Stimulated activated effector memory CD8-positive, alpha-beta T cell treated with anti-CD3 and anti-CD28 coated beads, Interleukin-12 subunit alpha, Interleukin-12 subunit beta, amount 100 ng/mL, for 72 hours (primary cell): Measurements from ENCODE around the gene FAM170B.

ENCODE experiments used
- ATAC-seq: fragments of 150-1000 bp; cut with Tn5 transposase; 2 replicates; pipeline ENCODE4 v1.10.0; 2021
- DNase-seq, 2 donors: peaks; one replicate each; pipeline ENCODE4 v3.0.0; 2021 to 2022; ENCODE audit warnings: low spot score in 2 of 2
- H3K27ac Mint-ChIP-seq: one replicate; pipeline ENCODE4 v1.8.0; 2022; ENCODE audit warnings: mild to moderate bottlenecking, mixed read lengths
- H3K36me3 Mint-ChIP-seq: one replicate; pipeline ENCODE4 v1.8.0; 2022; ENCODE audit warnings: mild to moderate bottlenecking, mixed read lengths
- H3K4me1 Mint-ChIP-seq: one replicate; pipeline ENCODE4 v1.8.0; 2022; ENCODE audit warnings: mixed read lengths
- H3K4me3 Mint-ChIP-seq: one replicate; pipeline ENCODE4 v1.8.0; 2022; ENCODE audit warnings: mild to moderate bottlenecking, mixed read lengths
- H3K9me3 Mint-ChIP-seq: one replicate; pipeline ENCODE4 v1.8.0; 2022; ENCODE audit warnings: mixed read lengths

The FAM170B gene

GRCh38 chr10:49112098-49112497 is 21.7 kb downstream of the FAM170B start:
- no peak for ATAC-seq
- H3K4me3 Mint-ChIP-seq = no peak overlapping the region

GRCh38 chr10:49111320-49111698 is 22.5 kb downstream of the FAM170B start:
- ATAC-seq (no peak), DNase-seq (no peak)
- H3K36me3 Mint-ChIP-seq = no peaks in the 10 kb centered on the region
- H3K27ac Mint-ChIP-seq = no peak overlapping the region
- no peaks in the 10 kb centered on the region for H3K9me3 Mint-ChIP-seq
- no peaks in the 10 kb centered on the region for H3K4me1 Mint-ChIP-seq
- no peak overlapping the region for H3K4me3 Mint-ChIP-seq

More at GRCh38 chr10:49112098-49112497, 21.7 kb downstream of the FAM170B start:
- no peaks in the 10 kb centered on the region for H3K36me3 Mint-ChIP-seq
- no peak overlapping the region for H3K27ac Mint-ChIP-seq
- H3K4me1 Mint-ChIP-seq = no peaks in the 10 kb centered on the region
- H3K9me3 Mint-ChIP-seq = no peaks in the 10 kb centered on the region
- DNase-seq = peak in 1 of 2 donors; percentile 26

DNA sequence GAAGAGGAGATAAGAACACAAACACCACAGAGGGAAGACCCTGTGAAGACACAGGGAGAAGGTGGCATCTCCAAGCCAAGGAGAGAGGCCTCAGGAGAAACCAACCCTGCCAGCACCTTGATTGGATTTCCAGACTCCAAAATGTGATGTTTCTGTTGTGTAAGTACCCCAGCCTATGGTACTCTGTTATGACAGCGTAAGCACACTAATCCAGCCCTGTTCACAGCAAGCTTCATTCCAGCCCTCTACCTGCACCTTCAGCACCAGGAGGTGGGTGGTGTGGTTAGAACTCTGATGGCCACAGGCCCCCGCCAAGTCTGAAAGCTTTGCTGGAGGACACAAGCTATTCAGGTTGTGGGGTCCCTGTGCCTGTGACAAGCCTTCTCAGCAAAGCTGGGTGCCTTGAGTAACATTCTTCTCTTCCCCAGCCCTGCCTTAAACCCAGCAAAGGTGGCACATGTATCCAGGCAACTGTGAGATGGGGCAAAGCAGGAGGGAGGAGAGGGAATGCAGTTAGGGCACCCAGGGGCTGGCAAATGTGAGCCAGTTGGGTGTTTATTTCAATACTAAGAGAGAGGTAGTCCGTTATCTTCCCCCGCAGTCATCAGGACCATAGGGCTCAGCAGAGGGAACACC is 23.0 kb downstream of the FAM170B start:
- Mint-ChIP-seq H3K36me3 (no peaks in the 10 kb centered on the region), H3K9me3 (no peaks in the 10 kb centered on the region), H3K4me1 (no peaks in the 10 kb centered on the region), H3K27ac (no peak overlapping the region), H3K4me3 (no peak overlapping the region)
- DNase-seq (peak in 1 of 2 donors; percentile 38), ATAC-seq (no peak)

GRCh38 chr10:49109669-49110340 is 24.0 kb downstream of the FAM170B start:
- Mint-ChIP-seq H3K36me3 (no peaks in the 10 kb centered on the region), H3K4me1 (peaks cover 2% of the 10 kb centered on the region), H3K27ac (no peak overlapping the region), H3K9me3 (peaks cover 1% of the 10 kb centered on the region), H3K4me3 (no peak overlapping the region)
- peak in 1 of 2 donors; percentile 18 for DNase-seq
- ATAC-seq = no peak

DNA sequence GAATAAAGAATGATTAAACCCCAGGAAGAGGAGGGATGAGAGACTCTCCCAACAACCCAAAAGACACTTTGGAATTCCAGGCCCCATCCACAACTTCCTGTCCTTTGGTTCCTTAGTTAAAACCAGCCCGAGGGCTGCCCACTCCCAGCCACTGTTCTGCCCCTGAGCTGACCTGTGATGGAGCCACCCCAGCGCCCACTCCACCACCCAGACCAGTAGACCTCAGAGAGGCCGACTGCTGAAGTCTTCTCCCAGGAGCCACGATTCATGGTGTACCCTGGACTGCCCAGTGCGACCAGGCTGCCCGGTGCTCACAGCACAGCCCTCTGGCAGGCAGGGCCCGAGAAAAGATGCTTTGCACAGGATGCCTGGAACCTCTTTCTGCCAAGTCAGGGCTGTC is 25.2 kb downstream of the FAM170B start:
- ATAC-seq = no peak
- Mint-ChIP-seq H3K4me1 (peaks cover 8% of the 10 kb centered on the region), H3K9me3 (peaks cover 5% of the 10 kb centered on the region), H3K27ac (no peak overlapping the region), H3K4me3 (no peak overlapping the region), H3K36me3 (no peaks in the 10 kb centered on the region)
- DNase-seq = peak in 1 of 2 donors; percentile 34

DNA sequence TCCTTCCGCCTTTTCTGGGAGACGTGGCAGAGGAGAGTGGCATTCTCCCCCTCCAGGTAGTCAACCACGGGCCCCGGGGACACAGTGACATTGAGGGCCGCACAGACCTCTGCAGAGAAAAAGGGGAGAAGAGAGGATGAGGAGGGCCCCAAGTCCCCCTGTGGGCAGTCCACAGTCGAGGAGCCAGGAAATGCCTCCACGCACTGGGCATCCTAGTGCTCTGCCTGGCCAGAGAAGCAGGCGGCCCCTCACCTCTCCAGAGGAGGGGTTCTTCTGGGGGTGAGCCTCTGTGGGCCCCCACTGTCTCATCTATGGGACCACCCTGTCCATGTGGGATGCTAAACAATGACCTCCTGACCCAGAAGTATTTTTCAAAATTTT is 25.9 kb downstream of the FAM170B start:
- peaks cover 8% of the 10 kb centered on the region for H3K4me1 Mint-ChIP-seq
- peaks cover 5% of the 10 kb centered on the region for H3K9me3 Mint-ChIP-seq
- no peak overlapping the region for H3K4me3 Mint-ChIP-seq
- DNase-seq (peak in 1 of 2 donors; percentile 30), ATAC-seq (no peak)
- no peaks in the 10 kb centered on the region for H3K36me3 Mint-ChIP-seq
- H3K27ac Mint-ChIP-seq = no peak overlapping the region

- Mint-ChIP-seq H3K4me3 (no peak overlapping the region), H3K4me1 (peaks cover 8% of the 10 kb centered on the region), H3K27ac (no peak overlapping the region), H3K36me3 (no peaks in the 10 kb centered on the region), H3K9me3 (peaks cover 5% of the 10 kb centered on the region)
- no peak for ATAC-seq
- DNase-seq = peak in 1 of 2 donors; percentile 33
Measured at GRCh38 chr10:49107111-49107886, 26.5 kb downstream of the FAM170B start.

GRCh38 chr10:49106451-49106850 is 27.4 kb downstream of the FAM170B start:
- no peak for DNase-seq
- no peak overlapping the region for H3K4me3 Mint-ChIP-seq
- ATAC-seq = no peak
- peaks cover 8% of the 10 kb centered on the region for H3K4me1 Mint-ChIP-seq
- no peaks in the 10 kb centered on the region for H3K36me3 Mint-ChIP-seq
- H3K9me3 Mint-ChIP-seq = peaks cover 5% of the 10 kb centered on the region
- no peak overlapping the region for H3K27ac Mint-ChIP-seq

DNA sequence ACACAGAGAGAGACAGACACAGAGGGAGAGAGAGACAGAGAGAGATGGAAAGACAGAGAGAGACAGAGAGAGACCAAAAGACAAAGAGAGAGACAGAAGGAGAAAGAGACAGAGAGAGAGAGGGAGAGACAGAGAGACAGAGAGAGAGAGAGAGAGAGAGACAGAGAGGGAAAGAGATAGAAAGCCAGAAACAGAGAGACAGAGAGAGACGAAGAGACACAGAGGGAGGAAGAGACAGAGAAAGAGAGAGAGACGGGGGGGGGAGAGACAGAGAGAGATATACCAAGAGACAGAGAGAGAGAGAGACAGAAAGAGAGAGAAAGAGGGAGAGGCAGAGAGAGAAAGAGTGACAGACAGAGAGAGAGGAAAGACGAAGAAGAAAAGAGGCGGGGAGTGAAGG is 28.7 kb downstream of the FAM170B start:
- DNase-seq (no peak), ATAC-seq (no peak)
- Mint-ChIP-seq H3K4me1 (peaks cover 8% of the 10 kb centered on the region), H3K36me3 (no peaks in the 10 kb centered on the region), H3K27ac (peak overlapping the region; percentile 29), H3K9me3 (peaks cover 5% of the 10 kb centered on the region), H3K4me3 (no peak overlapping the region)

DNA sequence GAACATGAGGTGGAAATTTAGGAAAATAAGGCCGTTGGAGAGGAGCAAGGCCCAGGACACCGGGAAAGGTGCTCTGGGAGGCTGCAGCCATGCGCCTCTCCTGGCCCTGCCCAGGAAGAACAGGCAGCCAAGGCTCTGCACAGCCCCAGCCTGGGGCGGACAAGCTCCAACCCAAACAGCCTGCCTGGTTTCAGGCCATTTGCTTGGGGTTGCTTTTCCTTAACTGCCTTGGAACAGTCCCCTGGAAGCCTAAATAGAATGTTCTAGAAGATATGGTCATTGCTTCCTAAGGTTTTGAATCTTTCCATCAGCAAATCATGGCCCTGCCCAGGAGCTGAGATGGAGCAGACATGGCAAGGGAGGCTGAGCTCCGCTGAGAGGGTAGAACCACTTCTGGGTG is 29.5 kb downstream of the FAM170B start:
- DNase-seq (peak in 1 of 2 donors; percentile 33), ATAC-seq (no peak)
- H3K36me3 Mint-ChIP-seq = no peaks in the 10 kb centered on the region
- H3K9me3 Mint-ChIP-seq = peaks cover 5% of the 10 kb centered on the region
- peaks cover 8% of the 10 kb centered on the region for H3K4me1 Mint-ChIP-seq
- H3K4me3 Mint-ChIP-seq = no peak overlapping the region
- H3K27ac Mint-ChIP-seq = peak overlapping the region; percentile 29

- H3K4me3 Mint-ChIP-seq = no peak overlapping the region
- H3K4me1 Mint-ChIP-seq = peaks cover 8% of the 10 kb centered on the region
- H3K27ac Mint-ChIP-seq = peak overlapping the region; percentile 29
- ATAC-seq (no peak), DNase-seq (peak in 1 of 2 donors; percentile 8)
- H3K36me3 Mint-ChIP-seq = no peaks in the 10 kb centered on the region
- peaks cover 5% of the 10 kb centered on the region for H3K9me3 Mint-ChIP-seq
Measured at GRCh38 chr10:49103761-49104160, 30.1 kb downstream of the FAM170B start.

- DNase-seq (peak in 1 of 2 donors; percentile 33), ATAC-seq (no peak)
- Mint-ChIP-seq H3K9me3 (no peaks in the 10 kb centered on the region), H3K27ac (no peak overlapping the region), H3K4me3 (no peak overlapping the region), H3K36me3 (no peaks in the 10 kb centered on the region), H3K4me1 (no peaks in the 10 kb centered on the region)
Measured at GRCh38 chr10:49099046-49099445, 34.8 kb downstream of the FAM170B start.

DNA sequence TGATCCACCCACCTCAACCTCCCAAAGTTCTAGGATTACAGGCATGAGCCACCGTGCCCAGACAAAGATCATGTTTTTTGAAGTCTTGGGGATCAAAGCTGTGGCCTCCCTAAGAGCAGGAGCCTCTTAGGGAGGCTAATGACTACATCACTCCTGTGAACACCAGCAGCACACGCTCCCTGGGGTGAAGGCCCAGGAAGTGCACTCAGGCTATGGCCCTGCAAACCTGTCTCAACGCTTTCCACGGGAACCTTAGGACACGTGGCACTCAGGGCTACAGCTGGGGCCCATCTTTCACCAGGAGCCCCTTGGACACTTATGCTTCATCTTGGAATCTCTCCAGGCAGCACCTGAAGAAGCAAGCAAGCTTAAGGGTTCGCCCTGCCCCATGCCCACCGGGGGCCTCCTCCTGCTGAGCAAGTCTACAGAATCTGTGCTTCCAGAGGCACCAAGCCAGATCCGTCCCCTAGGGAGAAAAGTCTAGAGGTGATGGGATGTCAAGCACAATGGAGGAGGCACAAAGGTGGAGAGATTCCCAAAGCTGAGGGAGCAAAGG is 36.9 kb downstream of the FAM170B start:
- Mint-ChIP-seq H3K9me3 (no peaks in the 10 kb centered on the region), H3K27ac (no peak overlapping the region), H3K4me3 (no peak overlapping the region), H3K36me3 (no peaks in the 10 kb centered on the region), H3K4me1 (no peaks in the 10 kb centered on the region)
- ATAC-seq = no peak
- DNase-seq = no peak

GRCh38 chr10:49094646-49095045 is 39.2 kb downstream of the FAM170B start:
- Mint-ChIP-seq H3K9me3 (no peaks in the 10 kb centered on the region), H3K4me3 (no peak overlapping the region), H3K36me3 (no peaks in the 10 kb centered on the region), H3K27ac (peak overlapping the region; percentile 9), H3K4me1 (no peaks in the 10 kb centered on the region)
- DNase-seq (no peak), ATAC-seq (no peak)

DNA sequence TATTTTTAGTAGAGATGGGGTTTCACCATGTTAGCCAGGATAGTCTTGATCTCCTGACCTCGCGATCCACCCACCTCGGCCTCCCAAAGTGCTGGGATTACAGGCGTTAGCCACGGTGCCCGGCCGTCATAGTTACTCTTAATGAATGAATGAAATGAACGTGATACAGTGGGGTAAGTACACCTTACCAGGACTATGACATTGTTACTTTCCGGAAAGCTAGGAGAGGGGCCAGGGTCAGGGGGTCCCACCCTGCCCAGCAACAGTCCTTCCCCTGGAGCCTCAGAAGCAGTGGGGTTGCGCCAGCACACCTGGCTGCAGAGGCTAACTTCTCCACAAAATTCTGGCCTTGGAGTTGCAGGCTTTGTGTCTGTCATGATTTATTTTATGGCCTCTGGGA is 39.9 kb downstream of the FAM170B start:
- no peaks in the 10 kb centered on the region for H3K9me3 Mint-ChIP-seq
- DNase-seq (no peak), ATAC-seq (no peak)
- no peaks in the 10 kb centered on the region for H3K36me3 Mint-ChIP-seq
- H3K4me3 Mint-ChIP-seq = no peak overlapping the region
- H3K4me1 Mint-ChIP-seq = no peaks in the 10 kb centered on the region
- peak overlapping the region; percentile 9 for H3K27ac Mint-ChIP-seq
